Cerebellar cortex (tissue), 1 donor: ENCODE measurements around the gene NUMB.

Experiments used
- DNase-seq: peaks from one replicate; pipeline ENCODE4 v3.0.0-alpha.2; 2015; ENCODE audit warnings: low spot score

Gene NUMB

GRCh38 chr14:73231981-73232851 lies 226.1 kb downstream of the NUMB start:
- DNase-seq: peak; percentile 26

GRCh38 chr14:73230051-73230450 lies 228.3 kb downstream of the NUMB start:
- DNase-seq: no peak

- no peak for DNase-seq
These were observed 230.2 kb downstream of the NUMB start for GRCh38 chr14:73227812-73228781.

- DNase-seq: no peak
These were observed 232.8 kb downstream of the NUMB start for GRCh38 chr14:73225496-73225895.
